Activated CD4-positive, alpha-beta T cell treated with anti-CD3 and anti-CD28 coated beads, Interleukin-2, amount 10 ng/mL, durations not matched to agents 24 days and 14 days (primary cell): ENCODE measurements around the gene TRAPPC2. TPM values are rescaled to one million over a fixed set of nuclear protein-coding genes. Genes with fewer than 3 reads are reported as not detected.

Experiments used
- DNase-seq: peaks from one replicate; pipeline ENCODE4 v3.0.0; 2022
- H3K27ac Mint-ChIP-seq: one replicate; pipeline ENCODE4 v1.8.0; 2022; ENCODE audit warnings: mild to moderate bottlenecking, mixed read lengths
- H3K27me3 Mint-ChIP-seq: one replicate; pipeline ENCODE4 v1.8.0; 2022; ENCODE audit warnings: mixed read lengths
- H3K36me3 Mint-ChIP-seq: one replicate; pipeline ENCODE4 v1.8.0; 2022; ENCODE audit warnings: low read depth, mild to moderate bottlenecking, mixed read lengths
- H3K4me1 Mint-ChIP-seq: one replicate; pipeline ENCODE4 v1.8.0; 2021; ENCODE audit warnings: mixed read lengths
- H3K4me3 Mint-ChIP-seq: one replicate; pipeline ENCODE4 v1.8.0; 2022; ENCODE audit warnings: mild to moderate bottlenecking, moderate library complexity, mixed read lengths
- H3K9me3 Mint-ChIP-seq: one replicate; pipeline ENCODE4 v1.8.0; 2021; ENCODE audit warnings: mixed read lengths
- intact Hi-C: fragments of 100-400 bp; cut with micrococcal nuclease; formaldehyde crosslinking; loops from one replicate; pipeline ENCODE4 v1.15.1; 2023
- total RNA-seq: library from RNA; stranded (reverse); gene quantifications from 2 replicates; pipeline ENCODE4 v1.2.3, GENCODE V29; 2022

Gene TRAPPC2
- total RNA-seq, 1 donor from 2014 or later = 15.4 TPM

DNA sequence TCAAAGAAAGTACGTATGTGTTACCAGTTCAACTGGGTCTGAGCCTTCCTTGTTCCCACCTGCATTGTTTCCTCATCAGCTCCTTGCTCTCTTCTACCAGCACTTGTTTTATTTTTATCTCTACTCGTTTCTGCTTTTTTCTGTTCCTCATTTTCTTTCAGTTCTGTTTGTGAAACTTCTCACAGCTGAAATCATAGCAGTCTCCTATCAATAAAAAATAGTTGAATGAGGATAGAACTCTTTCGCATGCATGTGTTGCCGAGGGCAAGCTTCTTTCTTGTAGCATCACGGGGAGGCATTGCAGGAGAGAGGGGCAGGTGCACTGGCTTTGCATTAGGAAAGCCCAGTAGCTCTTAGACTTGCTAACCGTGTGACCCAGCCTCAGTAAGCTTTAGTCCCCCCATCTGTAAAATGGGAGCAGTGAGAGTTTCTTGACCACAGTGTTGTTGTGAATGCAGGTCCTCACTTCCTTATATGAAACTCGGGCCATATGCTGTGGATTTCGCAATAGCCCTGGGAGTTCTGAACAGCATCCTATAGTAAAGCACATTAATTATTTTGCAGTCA, 24.8 kb upstream of the TRAPPC2 start:
- Mint-ChIP-seq H3K4me1 (peaks cover 5% of the 10 kb centered on the region), H3K27ac (no peak overlapping the region), H3K36me3 (peaks cover 37% of the 10 kb centered on the region), H3K4me3 (no peak overlapping the region), H3K27me3 (no peaks in the 10 kb centered on the region), H3K9me3 (no peaks in the 10 kb centered on the region)
- no peak for DNase-seq
- intact Hi-C loops = no loop called here

DNA sequence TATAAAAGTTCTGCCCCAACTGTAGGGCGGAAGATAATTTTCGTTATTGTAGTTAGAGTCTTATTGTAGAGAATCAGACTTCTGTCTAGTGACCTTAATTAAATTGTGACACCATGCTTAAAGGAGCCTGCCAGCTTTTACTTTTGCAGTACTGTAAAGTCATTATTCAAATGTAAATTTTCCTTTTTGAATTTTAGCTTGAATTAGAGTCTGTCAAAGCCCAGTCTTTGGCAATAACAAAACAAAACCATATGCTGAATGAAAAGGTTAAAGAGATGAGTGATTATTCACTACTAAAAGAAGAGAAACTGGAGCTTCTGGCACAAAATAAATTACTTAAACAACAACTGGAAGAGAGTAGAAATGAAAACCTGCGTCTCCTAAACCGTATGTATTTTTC, 22.0 kb upstream of the TRAPPC2 start:
- Mint-ChIP-seq H3K4me1 (peaks cover 11% of the 10 kb centered on the region), H3K36me3 (peaks cover 38% of the 10 kb centered on the region)

DNA sequence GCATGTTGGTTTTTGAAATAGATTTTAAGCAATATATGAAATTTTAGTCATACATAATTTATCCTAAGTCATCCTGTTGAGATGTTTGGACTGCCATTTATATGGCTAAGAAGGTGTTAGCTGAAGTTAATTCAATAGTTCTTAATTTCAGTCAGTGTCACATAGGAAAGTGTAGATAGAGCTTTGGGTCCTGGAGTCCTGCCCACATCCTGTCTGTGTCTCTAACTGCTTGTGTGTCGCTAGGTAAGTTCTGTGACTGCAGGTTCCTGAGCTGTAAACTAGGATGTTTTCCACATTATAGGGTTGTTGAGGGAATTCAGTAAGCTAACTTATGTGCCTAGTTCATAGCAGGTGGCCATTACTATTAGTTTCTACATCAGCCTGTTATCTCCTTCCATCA, 20.8 kb upstream of the TRAPPC2 start:
- H3K36me3 Mint-ChIP-seq = peaks cover 32% of the 10 kb centered on the region
- H3K4me3 Mint-ChIP-seq = no peak overlapping the region
- peak; percentile 60 for DNase-seq
- peaks cover 15% of the 10 kb centered on the region for H3K4me1 Mint-ChIP-seq
- H3K9me3 Mint-ChIP-seq = no peaks in the 10 kb centered on the region
- intact Hi-C loops = no loop called here
- H3K27ac Mint-ChIP-seq = no peak overlapping the region
- H3K27me3 Mint-ChIP-seq = no peaks in the 10 kb centered on the region

More for the DNA sequence above, 22.0 kb upstream of the TRAPPC2 start:
- Mint-ChIP-seq H3K27me3 (no peaks in the 10 kb centered on the region), H3K9me3 (no peaks in the 10 kb centered on the region), H3K27ac (no peak overlapping the region), H3K4me3 (no peak overlapping the region)
- DNase-seq = no peak
- intact Hi-C loops = no loop called here

GRCh38 chrX:13754765-13755164, 20.3 kb upstream of the TRAPPC2 start:
- no peak overlapping the region for H3K4me3 Mint-ChIP-seq
- H3K9me3 Mint-ChIP-seq = no peaks in the 10 kb centered on the region
- H3K27ac Mint-ChIP-seq = no peak overlapping the region
- peaks cover 17% of the 10 kb centered on the region for H3K4me1 Mint-ChIP-seq
- H3K36me3 Mint-ChIP-seq = peaks cover 33% of the 10 kb centered on the region
- H3K27me3 Mint-ChIP-seq = no peaks in the 10 kb centered on the region
- intact Hi-C loops = no loop called here
- DNase-seq = no peak

DNA sequence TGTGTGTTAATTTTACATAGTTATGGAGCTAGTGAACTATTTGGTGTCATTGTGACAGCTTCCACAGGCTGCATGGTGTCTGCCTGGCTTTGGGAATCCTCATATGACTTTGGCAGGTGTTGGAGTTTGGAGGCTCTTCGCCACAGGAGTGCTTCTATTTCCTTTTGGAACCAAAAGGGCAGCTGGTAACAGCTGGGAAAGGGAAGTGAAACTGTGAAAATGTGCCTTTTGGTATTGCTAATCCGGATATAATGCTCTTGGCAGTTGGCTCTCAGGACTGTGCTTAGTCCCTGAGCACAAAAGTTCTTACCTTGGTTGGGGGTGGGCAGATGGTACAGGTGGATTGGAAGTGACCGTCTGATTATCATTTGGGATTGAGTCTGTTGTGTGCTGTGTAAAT, 18.2 kb upstream of the TRAPPC2 start:
- no peaks in the 10 kb centered on the region for H3K27me3 Mint-ChIP-seq
- H3K27ac Mint-ChIP-seq = no peak overlapping the region
- no peak for DNase-seq
- H3K4me3 Mint-ChIP-seq = no peak overlapping the region
- intact Hi-C loops = no loop called here
- peaks cover 17% of the 10 kb centered on the region for H3K4me1 Mint-ChIP-seq
- H3K36me3 Mint-ChIP-seq = peaks cover 27% of the 10 kb centered on the region
- no peaks in the 10 kb centered on the region for H3K9me3 Mint-ChIP-seq

GRCh38 chrX:13752141-13752540, 17.7 kb upstream of the TRAPPC2 start:
- Mint-ChIP-seq H3K36me3 (peaks cover 32% of the 10 kb centered on the region), H3K4me1 (peaks cover 20% of the 10 kb centered on the region), H3K9me3 (no peaks in the 10 kb centered on the region), H3K27me3 (no peaks in the 10 kb centered on the region), H3K27ac (no peak overlapping the region), H3K4me3 (no peak overlapping the region)
- no peak for DNase-seq
- intact Hi-C loops = no loop called here

DNA sequence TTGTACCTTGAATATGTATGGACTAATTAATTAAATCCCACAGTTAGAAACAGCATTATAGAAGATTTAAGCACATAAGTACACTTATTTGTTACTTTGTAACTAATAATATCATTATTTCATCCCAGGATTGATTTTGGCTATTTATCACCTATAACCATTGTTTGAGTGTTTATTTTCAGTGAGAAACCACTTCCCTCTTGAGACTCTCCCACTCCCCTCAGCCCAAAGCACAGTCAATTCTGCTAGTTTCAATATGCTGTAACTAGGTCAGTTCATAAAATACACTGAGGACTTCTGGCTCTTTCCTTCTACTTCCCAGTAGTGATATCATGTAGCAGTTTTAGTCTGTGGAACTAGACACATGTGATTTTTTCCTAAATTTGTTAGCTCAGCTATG, 16.4 kb upstream of the TRAPPC2 start:
- DNase-seq = no peak
- Mint-ChIP-seq H3K36me3 (peaks cover 33% of the 10 kb centered on the region), H3K27me3 (no peaks in the 10 kb centered on the region), H3K9me3 (no peaks in the 10 kb centered on the region), H3K27ac (no peak overlapping the region), H3K4me3 (no peak overlapping the region), H3K4me1 (peaks cover 20% of the 10 kb centered on the region)
- intact Hi-C loops = loop anchor here (1.0 kb wide), 1 partner anchor 281 kb away; no protein-coding TSS in a partner anchor

DNA sequence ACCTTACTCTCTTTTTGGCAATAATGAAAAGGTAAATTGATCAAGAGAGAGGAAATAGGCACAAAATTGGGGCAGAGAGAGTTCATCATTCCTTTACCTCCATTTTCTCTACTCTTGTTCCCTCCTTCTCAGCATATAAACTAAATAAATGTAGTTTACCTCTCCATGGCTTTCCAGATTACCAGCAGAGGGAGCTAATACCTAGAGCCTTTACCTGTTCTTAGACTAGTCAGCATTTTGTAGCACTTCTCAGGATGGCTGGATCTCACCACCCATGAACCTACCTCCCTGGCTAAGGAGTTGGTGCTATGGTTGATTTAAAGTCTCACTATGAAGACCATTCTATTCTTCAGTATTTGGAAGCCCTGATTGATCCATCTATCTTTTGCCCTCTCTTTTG, 15.8 kb upstream of the TRAPPC2 start:
- Mint-ChIP-seq H3K27me3 (no peaks in the 10 kb centered on the region), H3K4me3 (no peak overlapping the region), H3K36me3 (peaks cover 35% of the 10 kb centered on the region), H3K27ac (no peak overlapping the region), H3K4me1 (peaks cover 17% of the 10 kb centered on the region), H3K9me3 (no peaks in the 10 kb centered on the region)
- intact Hi-C loops = loop anchor here (1.0 kb wide), 1 partner anchor 282 kb away; no protein-coding TSS in a partner anchor
- DNase-seq = peak; percentile 69

DNA sequence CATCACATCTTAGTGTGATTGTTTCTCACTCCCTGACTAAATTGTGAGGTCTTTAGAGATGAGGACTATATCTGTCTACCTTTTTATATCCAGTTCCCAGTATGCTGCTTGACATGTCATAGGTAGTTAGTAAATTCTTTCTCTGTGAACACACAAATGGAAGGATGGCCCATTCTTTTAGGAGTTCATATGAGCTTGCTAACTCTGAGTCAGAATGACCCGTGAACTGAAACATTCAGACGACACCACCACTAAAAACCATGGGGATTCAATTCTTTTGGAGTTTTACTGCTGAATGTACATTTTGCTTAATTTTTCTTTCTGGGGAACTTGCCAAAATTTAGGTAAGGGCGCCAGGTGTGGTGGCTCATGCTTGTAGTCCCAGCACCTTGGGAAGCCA, 14.1 kb upstream of the TRAPPC2 start:
- H3K4me3 Mint-ChIP-seq = no peak overlapping the region
- no peak overlapping the region for H3K27ac Mint-ChIP-seq

DNA sequence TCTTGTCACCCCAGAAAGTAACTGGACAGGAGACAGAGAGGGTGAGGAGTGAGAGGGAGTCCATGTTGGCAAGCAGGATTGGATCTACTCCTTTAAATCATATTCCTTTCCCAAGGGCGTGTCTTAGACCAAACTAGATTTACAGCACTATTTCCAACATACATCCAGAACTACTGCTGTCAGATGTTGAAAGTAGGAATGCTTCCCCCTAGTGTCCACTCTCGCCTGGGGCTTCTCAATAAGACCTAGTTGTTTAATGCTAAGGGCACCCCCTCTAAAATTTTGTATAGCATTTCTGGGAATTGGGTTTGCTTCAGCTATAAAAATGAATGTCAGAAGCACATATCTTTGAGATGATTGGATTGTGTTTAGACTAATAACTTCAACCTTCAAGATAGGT, 13.4 kb upstream of the TRAPPC2 start:
- H3K36me3 Mint-ChIP-seq = peaks cover 32% of the 10 kb centered on the region
- no peak overlapping the region for H3K27ac Mint-ChIP-seq
- no peak overlapping the region for H3K4me3 Mint-ChIP-seq
- peak; percentile 69 for DNase-seq
- intact Hi-C loops = loop anchor here (1.0 to 5.0 kb wide), 2 partner anchors 90 to 241 kb away; no protein-coding TSS in a partner anchor
- no peaks in the 10 kb centered on the region for H3K27me3 Mint-ChIP-seq
- no peaks in the 10 kb centered on the region for H3K9me3 Mint-ChIP-seq
- peaks cover 12% of the 10 kb centered on the region for H3K4me1 Mint-ChIP-seq

More for the DNA sequence above, 14.1 kb upstream of the TRAPPC2 start:
- intact Hi-C loops = loop anchor here (1.0 to 5.0 kb wide), 2 partner anchors 90 to 241 kb away; no protein-coding TSS in a partner anchor
- DNase-seq = no peak
- Mint-ChIP-seq H3K36me3 (peaks cover 37% of the 10 kb centered on the region), H3K4me1 (peaks cover 16% of the 10 kb centered on the region), H3K9me3 (no peaks in the 10 kb centered on the region), H3K27me3 (no peaks in the 10 kb centered on the region)

- peak overlapping the region; percentile 49 for H3K4me3 Mint-ChIP-seq
- DNase-seq = peak; percentile 73
- intact Hi-C loops = loop anchor here (2.0 kb wide), 1 partner anchor 90 kb away; the partner anchor contains the start of gene TCEANC
- H3K9me3 Mint-ChIP-seq = no peaks in the 10 kb centered on the region
- H3K27me3 Mint-ChIP-seq = no peaks in the 10 kb centered on the region
- peaks cover 28% of the 10 kb centered on the region for H3K36me3 Mint-ChIP-seq
- H3K27ac Mint-ChIP-seq = peak overlapping the region; percentile 77
- peaks cover 17% of the 10 kb centered on the region for H3K4me1 Mint-ChIP-seq
Observed at GRCh38 chrX:13742397-13743176, 8.2 kb upstream of the TRAPPC2 start.

DNA sequence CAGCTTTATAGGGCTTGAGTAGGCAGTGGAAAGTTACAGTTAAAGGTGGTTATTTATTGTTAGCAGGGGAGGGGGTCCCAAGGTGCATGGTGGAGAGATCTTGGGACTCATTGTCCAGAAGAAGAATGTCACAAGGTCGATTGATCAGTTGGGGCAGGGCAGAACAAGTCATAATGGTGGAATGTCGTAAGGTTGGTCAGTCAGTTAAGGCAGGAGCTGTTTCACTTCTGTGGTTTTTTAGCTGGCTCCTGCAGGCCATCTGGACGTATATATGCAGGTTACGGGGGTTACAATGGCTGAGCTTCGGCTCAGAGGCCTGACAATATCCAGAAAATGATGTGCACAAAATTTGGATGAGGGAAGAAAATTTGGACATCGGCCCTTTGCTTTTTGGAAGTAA, 7.3 kb upstream of the TRAPPC2 start:
- Mint-ChIP-seq H3K36me3 (peaks cover 25% of the 10 kb centered on the region), H3K4me3 (no peak overlapping the region), H3K27me3 (no peaks in the 10 kb centered on the region), H3K27ac (peak overlapping the region; percentile 77), H3K4me1 (peaks cover 18% of the 10 kb centered on the region), H3K9me3 (no peaks in the 10 kb centered on the region)
- no peak for DNase-seq
- intact Hi-C loops = loop anchor here (2.0 kb wide), 1 partner anchor 89 kb away; the partner anchor contains the start of gene TCEANC

- Mint-ChIP-seq H3K4me3 (peak overlapping the region; percentile 99), H3K36me3 (peaks cover 53% of the 10 kb centered on the region), H3K9me3 (no peaks in the 10 kb centered on the region), H3K27ac (peak overlapping the region; percentile 97), H3K4me1 (peaks cover 38% of the 10 kb centered on the region), H3K27me3 (no peaks in the 10 kb centered on the region)
- DNase-seq = no peak
- intact Hi-C loops = loop anchor here (10.0 kb wide), 3 partner anchors 639 to 1421 kb away; no protein-coding TSS in a partner anchor
Observed at GRCh38 chrX:13733506-13733905, 914 bp downstream of the TRAPPC2 start.
